ENCODE data around the gene RPTN. TPM values are rescaled to one million over a fixed set of nuclear protein-coding genes. Genes with fewer than 3 reads are reported as not detected.

Gene RPTN
- total and polyA plus RNA-seq, 9 donors, result not detected

DNA sequence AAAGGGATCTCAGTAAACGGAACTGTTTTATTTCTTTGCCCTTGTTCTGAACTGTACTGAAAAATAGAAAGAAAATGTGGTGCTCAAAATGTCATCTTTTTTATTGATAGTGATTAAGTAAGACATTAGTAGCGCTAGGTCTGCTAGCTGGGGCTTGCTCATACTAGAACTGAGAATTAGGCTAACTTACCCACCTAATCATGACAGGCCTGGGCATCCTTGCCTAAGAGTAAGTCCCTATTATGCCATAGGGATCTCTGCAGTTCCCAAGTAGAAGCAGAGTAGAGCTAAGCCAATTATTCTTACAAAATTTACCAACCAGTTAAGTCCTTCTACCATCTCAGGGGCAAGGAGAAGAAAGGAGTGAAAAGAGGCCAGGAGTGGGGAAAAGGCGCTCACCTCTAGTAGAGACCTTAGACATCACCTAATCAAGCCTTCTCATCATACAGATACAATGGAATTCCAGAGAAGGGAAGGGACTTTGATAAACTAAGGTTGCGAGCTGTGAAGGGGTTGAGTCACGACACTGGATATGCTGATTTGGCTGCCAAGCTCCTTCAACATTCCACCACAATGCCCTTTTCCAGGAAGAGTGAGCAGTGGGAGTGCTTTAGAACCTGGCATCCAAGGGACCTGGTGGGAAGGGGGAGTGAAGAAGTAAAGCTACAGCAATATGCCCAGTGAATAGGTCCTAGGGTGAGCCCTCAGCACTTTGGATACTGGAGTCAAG lies 27.7 kb upstream of the RPTN start:
- Histone ChIP-seq H3K9me3 (replicated peaks; ENCODE audit: control insufficient read depth, low read depth, low read length) (no peaks in the 10 kb centered on the region), H3K27me3 (ENCODE audit: control insufficient read depth, insufficient read depth, low read length) (peaks cover 26% of the 10 kb centered on the region), H3K27ac (ENCODE audit: low read length) (no peak overlapping the region), H3K36me3 (ENCODE audit: control insufficient read depth, insufficient read depth, low read length) (no peaks in the 10 kb centered on the region), H3K4me3 (ENCODE audit: low read length) (no peak overlapping the region), H3K4me1 (ENCODE audit: control insufficient read depth, insufficient read depth, low read length) (peaks cover 7% of the 10 kb centered on the region)
- WGBS (ENCODE audit: insufficient coverage), result no CpG with 5 or more reads among the region's 5 CpGs
- DNase-seq, result no peak

DNA sequence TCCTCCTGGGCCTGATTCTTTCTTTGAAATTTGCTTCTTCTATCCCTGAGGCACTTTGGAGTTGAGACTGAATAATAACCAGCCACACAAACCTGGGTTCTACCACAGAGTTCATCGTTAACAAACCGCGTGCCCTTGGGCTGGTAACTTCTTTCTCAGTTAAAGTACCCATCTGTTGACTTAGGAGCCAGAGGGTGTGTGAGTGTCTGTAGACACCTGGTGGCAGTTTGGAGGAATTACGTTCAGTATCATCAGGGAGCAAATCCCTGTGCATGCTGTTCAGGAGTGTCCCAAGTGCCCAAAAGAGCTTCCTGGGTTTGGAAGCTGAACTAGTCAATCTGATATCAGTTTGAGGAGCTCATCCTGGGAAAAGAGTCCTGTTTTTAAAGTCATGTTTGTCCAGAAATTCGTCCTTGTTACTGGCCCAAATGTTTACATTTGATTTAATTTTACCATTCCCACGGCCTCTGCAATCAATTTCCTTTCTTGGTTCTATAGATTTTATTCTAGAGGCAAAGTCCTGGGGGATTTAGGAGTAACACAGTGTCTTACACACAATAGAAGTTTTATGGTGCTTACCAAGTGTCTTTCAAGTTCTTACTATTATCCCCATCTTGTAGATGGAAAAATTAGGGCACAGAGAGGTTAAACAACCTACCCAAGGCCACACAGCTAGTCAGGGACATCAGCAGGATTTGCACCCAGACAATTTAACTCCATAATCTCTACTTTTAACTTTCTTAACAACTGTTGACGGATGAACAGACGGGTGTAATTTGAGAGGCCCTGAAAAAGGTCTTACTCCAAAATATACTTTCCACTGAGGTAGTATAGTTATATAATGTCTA lies 26.7 kb upstream of the RPTN start:
- H3K27ac ChIP-seq (ENCODE audit: low read length), result no peak overlapping the region
- no peak overlapping the region for H3K4me3 ChIP-seq (ENCODE audit: low read length)
- H3K27me3 ChIP-seq (ENCODE audit: control insufficient read depth, insufficient read depth, low read length), result peaks cover 23% of the 10 kb centered on the region
- peaks cover 7% of the 10 kb centered on the region for H3K4me1 ChIP-seq (ENCODE audit: control insufficient read depth, insufficient read depth, low read length)
- no peaks in the 10 kb centered on the region for H3K9me3 ChIP-seq (replicated peaks; ENCODE audit: control insufficient read depth, low read depth, low read length)
- peak; percentile 39 for DNase-seq
- WGBS (ENCODE audit: insufficient coverage), result 0% methylated on average over 1 of the region's 8 CpGs
- no peaks in the 10 kb centered on the region for H3K36me3 ChIP-seq (ENCODE audit: control insufficient read depth, insufficient read depth, low read length)

DNA sequence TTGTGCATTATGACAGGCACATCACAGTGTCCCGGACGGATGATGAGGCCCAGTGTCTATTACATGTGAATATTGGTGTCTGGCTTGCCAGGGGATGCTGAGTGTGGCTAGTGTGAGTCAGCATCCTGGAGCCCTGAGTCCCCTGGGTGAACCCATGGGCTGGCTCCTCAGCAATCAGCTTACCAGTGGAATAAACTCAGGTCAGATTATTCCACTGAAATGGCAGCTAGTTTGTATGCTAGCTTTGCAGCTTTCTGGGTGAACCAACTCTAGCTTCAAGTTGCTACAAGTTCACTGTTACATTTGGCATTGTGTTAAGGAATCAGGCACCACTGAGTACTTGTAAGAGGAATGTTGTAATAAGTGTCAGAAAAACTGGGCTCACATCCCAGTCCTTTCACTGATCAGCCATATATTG lies 23.9 kb upstream of the RPTN start:
- Histone ChIP-seq H3K36me3 (ENCODE audit: control insufficient read depth, insufficient read depth, low read length) (no peaks in the 10 kb centered on the region), H3K9me3 (replicated peaks; ENCODE audit: control insufficient read depth, low read depth, low read length) (no peaks in the 10 kb centered on the region), H3K27ac (ENCODE audit: low read length) (no peak overlapping the region), H3K27me3 (ENCODE audit: control insufficient read depth, insufficient read depth, low read length) (peaks cover 7% of the 10 kb centered on the region), H3K4me1 (ENCODE audit: control insufficient read depth, insufficient read depth, low read length) (no peaks in the 10 kb centered on the region), H3K4me3 (ENCODE audit: low read length) (no peak overlapping the region)
- WGBS (ENCODE audit: insufficient coverage), result no CpG with 5 or more reads among the region's 2 CpGs
- DNase-seq, result peak; percentile 6

DNA sequence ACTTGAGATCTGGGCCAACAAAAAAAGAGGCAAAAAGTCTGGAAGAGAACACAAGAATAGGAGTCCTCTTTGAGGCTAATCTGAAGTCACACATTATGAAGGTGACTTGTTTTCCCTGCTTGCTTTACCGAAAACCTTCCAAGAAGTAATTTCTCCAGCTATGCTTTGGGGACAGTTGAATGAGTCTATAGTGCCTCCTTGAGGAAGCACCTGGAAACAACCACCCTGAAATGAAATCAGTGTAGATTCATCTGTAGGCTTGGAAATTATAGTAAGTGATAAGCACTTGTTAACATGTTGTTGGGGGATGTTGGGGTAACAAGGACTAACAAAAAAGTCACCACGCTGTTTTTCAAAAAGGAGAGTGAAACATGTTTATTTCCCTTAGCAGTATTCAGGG lies 23.4 kb upstream of the RPTN start:
- Histone ChIP-seq H3K27me3 (ENCODE audit: control insufficient read depth, insufficient read depth, low read length) (peaks cover 7% of the 10 kb centered on the region), H3K4me3 (ENCODE audit: low read length) (no peak overlapping the region), H3K4me1 (ENCODE audit: control insufficient read depth, insufficient read depth, low read length) (no peaks in the 10 kb centered on the region), H3K27ac (ENCODE audit: low read length) (no peak overlapping the region), H3K36me3 (ENCODE audit: control insufficient read depth, insufficient read depth, low read length) (no peaks in the 10 kb centered on the region), H3K9me3 (replicated peaks; ENCODE audit: control insufficient read depth, low read depth, low read length) (no peaks in the 10 kb centered on the region)
- WGBS (ENCODE audit: insufficient coverage), result no CpG with 5 or more reads among the region's 2 CpGs
- no peak for DNase-seq

DNA sequence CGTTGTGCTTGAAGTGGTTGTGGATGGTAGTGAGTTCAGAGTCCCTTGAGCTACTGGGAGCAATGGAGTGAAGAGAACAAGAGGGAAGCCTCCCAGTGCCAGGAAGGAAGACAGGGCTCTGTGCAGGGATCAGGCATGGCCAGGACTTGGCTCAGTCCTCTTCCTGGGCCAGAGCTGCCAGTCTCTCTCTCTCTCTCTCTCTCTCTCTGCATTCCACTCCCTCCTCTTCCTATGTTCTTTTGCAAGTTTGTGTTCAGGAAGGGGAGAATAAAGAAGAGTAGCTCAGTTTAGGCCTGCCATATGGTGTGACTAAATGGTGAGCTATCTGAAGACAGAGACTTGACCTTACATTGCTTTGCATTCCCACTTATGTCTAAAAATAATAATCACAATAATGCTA lies 20.5 kb upstream of the RPTN start:
- Histone ChIP-seq H3K4me3 (ENCODE audit: low read length) (no peak overlapping the region), H3K9me3 (replicated peaks; ENCODE audit: control insufficient read depth, low read depth, low read length) (no peaks in the 10 kb centered on the region), H3K4me1 (ENCODE audit: control insufficient read depth, insufficient read depth, low read length) (no peaks in the 10 kb centered on the region), H3K27me3 (ENCODE audit: control insufficient read depth, insufficient read depth, low read length) (peaks cover 1% of the 10 kb centered on the region), H3K27ac (ENCODE audit: low read length) (no peak overlapping the region), H3K36me3 (ENCODE audit: control insufficient read depth, insufficient read depth, low read length) (no peaks in the 10 kb centered on the region)
- DNase-seq, result no peak
- 80% methylated on average over 1 of the region's 1 CpG for WGBS (ENCODE audit: insufficient coverage)

- Histone ChIP-seq H3K4me3 (ENCODE audit: low read length) (no peak overlapping the region), H3K27me3 (ENCODE audit: control insufficient read depth, insufficient read depth, low read length) (no peaks in the 10 kb centered on the region), H3K36me3 (ENCODE audit: control insufficient read depth, insufficient read depth, low read length) (no peaks in the 10 kb centered on the region), H3K9me3 (replicated peaks; ENCODE audit: control insufficient read depth, low read depth, low read length) (no peaks in the 10 kb centered on the region), H3K27ac (ENCODE audit: low read length) (no peak overlapping the region), H3K4me1 (ENCODE audit: control insufficient read depth, insufficient read depth, low read length) (no peaks in the 10 kb centered on the region)
- no peak for DNase-seq
- 69% methylated on average over 2 of the region's 5 CpGs for WGBS (ENCODE audit: insufficient coverage)
Measured at GRCh38 chr1:152170287-152170905, 11.4 kb upstream of the RPTN start.

DNA sequence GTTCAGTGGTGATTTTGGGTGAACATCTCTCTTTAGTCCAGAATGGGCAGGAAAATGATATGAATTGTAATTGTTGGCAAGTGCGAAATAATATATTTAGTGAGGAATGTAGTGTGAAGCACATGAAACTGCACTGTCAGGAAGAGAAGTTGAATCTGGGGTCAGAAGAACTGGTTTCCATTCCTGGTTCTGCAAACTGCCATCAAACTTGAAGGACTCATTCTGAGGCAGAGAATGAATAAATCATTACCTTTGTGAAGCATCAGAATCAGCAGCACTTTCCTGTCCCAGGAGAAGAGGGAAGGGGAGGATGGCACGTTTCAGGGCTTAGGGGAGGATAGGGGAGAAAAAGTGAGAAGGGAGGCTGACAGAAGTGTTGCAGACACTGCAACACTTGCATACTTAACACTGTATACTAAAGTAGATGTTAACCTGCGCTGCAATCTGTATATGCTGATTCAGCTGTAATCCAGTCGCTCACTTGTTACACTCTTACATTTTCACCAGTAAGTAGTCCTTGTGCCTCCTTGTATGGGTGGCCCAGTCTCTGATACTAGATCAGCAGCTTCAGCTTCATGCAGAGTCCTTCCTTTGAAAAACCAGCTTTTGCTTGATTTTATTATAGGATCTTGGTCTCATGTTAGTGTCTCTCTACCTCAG lies 10.5 kb upstream of the RPTN start:
- Histone ChIP-seq H3K4me1 (ENCODE audit: control insufficient read depth, insufficient read depth, low read length) (no peaks in the 10 kb centered on the region), H3K27me3 (ENCODE audit: control insufficient read depth, insufficient read depth, low read length) (no peaks in the 10 kb centered on the region), H3K4me3 (ENCODE audit: low read length) (no peak overlapping the region), H3K9me3 (replicated peaks; ENCODE audit: control insufficient read depth, low read depth, low read length) (no peaks in the 10 kb centered on the region), H3K36me3 (ENCODE audit: control insufficient read depth, insufficient read depth, low read length) (no peaks in the 10 kb centered on the region), H3K27ac (ENCODE audit: low read length) (no peak overlapping the region)
- WGBS (ENCODE audit: insufficient coverage), result 64% methylated on average over 1 of the region's 4 CpGs
- DNase-seq, result peak; percentile 16

GRCh38 chr1:152168535-152168868 lies 9.5 kb upstream of the RPTN start:
- Histone ChIP-seq H3K36me3 (ENCODE audit: control insufficient read depth, insufficient read depth, low read length) (no peaks in the 10 kb centered on the region), H3K4me3 (ENCODE audit: low read length) (no peak overlapping the region), H3K4me1 (ENCODE audit: control insufficient read depth, insufficient read depth, low read length) (no peaks in the 10 kb centered on the region), H3K27ac (ENCODE audit: low read length) (no peak overlapping the region), H3K9me3 (replicated peaks; ENCODE audit: control insufficient read depth, low read depth, low read length) (no peaks in the 10 kb centered on the region), H3K27me3 (ENCODE audit: control insufficient read depth, insufficient read depth, low read length) (no peaks in the 10 kb centered on the region)
- DNase-seq, result no peak
- WGBS (ENCODE audit: insufficient coverage), result no CpG with 5 or more reads among the region's 1 CpG

GRCh38 chr1:152167835-152168534 lies 9.0 kb upstream of the RPTN start:
- Histone ChIP-seq H3K9me3 (replicated peaks; ENCODE audit: control insufficient read depth, low read depth, low read length) (no peaks in the 10 kb centered on the region), H3K27me3 (ENCODE audit: control insufficient read depth, insufficient read depth, low read length) (no peaks in the 10 kb centered on the region), H3K27ac (ENCODE audit: low read length) (no peak overlapping the region), H3K36me3 (ENCODE audit: control insufficient read depth, insufficient read depth, low read length) (no peaks in the 10 kb centered on the region), H3K4me1 (ENCODE audit: control insufficient read depth, insufficient read depth, low read length) (no peaks in the 10 kb centered on the region), H3K4me3 (ENCODE audit: low read length) (no peak overlapping the region)
- 40% methylated on average over 1 of the region's 3 CpGs for WGBS (ENCODE audit: insufficient coverage)
- DNase-seq, result no peak

Data from muscle of leg (tissue), 11 donors.